Activated T-helper 1 cell treated with anti-CD3 and anti-CD28 coated beads, Interleukin-2, amount 50 U/mL, for 16 hours (primary cell): ENCODE results near the gene RUNX3.

Source experiments
- DNase-seq, 2 donors: peaks; one replicate each; pipeline ENCODE4 v3.0.0-alpha.2; 2020; ENCODE audit warnings: low read depth in 1 of 2, low spot score in 1 of 2

The RUNX3 gene

GRCh38 chr1:24948079-24948827 is 18.2 kb upstream of the RUNX3 start:
- no peak for DNase-seq

- no peak for DNase-seq
Observed at GRCh38 chr1:24946861-24947658, 17.0 kb upstream of the RUNX3 start.

- no peak for DNase-seq
Observed at GRCh38 chr1:24945354-24946326, 15.6 kb upstream of the RUNX3 start.

GRCh38 chr1:24944318-24944717 is 14.2 kb upstream of the RUNX3 start:
- DNase-seq = no peak

GRCh38 chr1:24942789-24943188 is 12.7 kb upstream of the RUNX3 start:
- DNase-seq = no peak

- DNase-seq = no peak
Observed at GRCh38 chr1:24941564-24941963, 11.5 kb upstream of the RUNX3 start.

- DNase-seq = no peak
Observed at GRCh38 chr1:24940231-24940630, 10.2 kb upstream of the RUNX3 start.

- DNase-seq = no peak
Observed at GRCh38 chr1:24939675-24940193, 9.7 kb upstream of the RUNX3 start.

GRCh38 chr1:24939040-24939674 is 9.1 kb upstream of the RUNX3 start:
- DNase-seq = no peak

GRCh38 chr1:24938276-24938675 is 8.2 kb upstream of the RUNX3 start:
- DNase-seq = no peak

- DNase-seq = no peak
Observed at GRCh38 chr1:24936684-24937083, 6.6 kb upstream of the RUNX3 start.

- DNase-seq = no peak
Observed at GRCh38 chr1:24935615-24936484, 5.8 kb upstream of the RUNX3 start.

- no peak for DNase-seq
Observed at GRCh38 chr1:24935196-24935526, 5.1 kb upstream of the RUNX3 start.

GRCh38 chr1:24934310-24935195 is 4.5 kb upstream of the RUNX3 start:
- no peak for DNase-seq

GRCh38 chr1:24933468-24933867 is 3.4 kb upstream of the RUNX3 start:
- DNase-seq = no peak

GRCh38 chr1:24932725-24933294 is 2.7 kb upstream of the RUNX3 start:
- DNase-seq = no peak

GRCh38 chr1:24932284-24932683 is 2.2 kb upstream of the RUNX3 start:
- peak; percentile 36 to 55 for DNase-seq

- no peak for DNase-seq
Observed at GRCh38 chr1:24931468-24932231, 1.6 kb upstream of the RUNX3 start.
